Measurements from ENCODE around the gene PADI3. TPM values are rescaled to one million over a fixed set of nuclear protein-coding genes. Genes with fewer than 3 reads are reported as not detected.

Gene PADI3
- polyA plus RNA-seq, 1 donor (not counting 4 experiments of a cell fraction or from before 2014, with no cell fraction given) = 6.1 TPM

DNA sequence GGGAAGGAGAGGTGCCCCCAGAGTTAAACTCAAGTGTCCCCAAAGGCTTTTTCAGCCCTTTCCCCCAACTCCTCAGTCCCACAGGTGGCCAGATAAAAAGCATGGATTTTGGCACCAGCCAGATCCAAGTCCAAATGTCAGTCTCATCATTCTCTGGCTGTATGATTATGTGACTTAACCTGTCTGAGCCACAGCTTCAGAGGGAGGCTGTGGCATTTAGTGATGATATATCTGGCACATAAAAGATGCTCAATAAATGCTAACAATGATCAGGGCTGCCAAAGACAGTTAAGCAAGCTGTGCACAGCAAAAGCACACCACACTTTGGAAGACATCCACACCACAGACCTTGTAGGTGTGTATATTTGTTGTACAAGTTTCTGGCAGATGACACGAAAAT, 5.6 kb upstream of the PADI3 start:
- H3K4me1 ChIP-seq (ENCODE audit: control insufficient read depth, extremely low read depth, insufficient read depth, low read length) = peaks cover 20% of the 10 kb centered on the region
- FAIRE-seq = no peak
- H3K27ac ChIP-seq (ENCODE audit: control insufficient read depth, insufficient read depth, low read length) = no peak overlapping the region
- dilution Hi-C loops (cut with MboI; ENCODE audit: extremely low pct_ligation_motif_present, low sequenced_read_pairs) = no loop called here
- no peaks in the 10 kb centered on the region for H3K79me2 ChIP-seq (ENCODE audit: control insufficient read depth, insufficient read depth, low read length)
- no peak for DNase-seq (ENCODE audit: low read depth, low spot score)
- TF ChIP-seq, protein P1, sequence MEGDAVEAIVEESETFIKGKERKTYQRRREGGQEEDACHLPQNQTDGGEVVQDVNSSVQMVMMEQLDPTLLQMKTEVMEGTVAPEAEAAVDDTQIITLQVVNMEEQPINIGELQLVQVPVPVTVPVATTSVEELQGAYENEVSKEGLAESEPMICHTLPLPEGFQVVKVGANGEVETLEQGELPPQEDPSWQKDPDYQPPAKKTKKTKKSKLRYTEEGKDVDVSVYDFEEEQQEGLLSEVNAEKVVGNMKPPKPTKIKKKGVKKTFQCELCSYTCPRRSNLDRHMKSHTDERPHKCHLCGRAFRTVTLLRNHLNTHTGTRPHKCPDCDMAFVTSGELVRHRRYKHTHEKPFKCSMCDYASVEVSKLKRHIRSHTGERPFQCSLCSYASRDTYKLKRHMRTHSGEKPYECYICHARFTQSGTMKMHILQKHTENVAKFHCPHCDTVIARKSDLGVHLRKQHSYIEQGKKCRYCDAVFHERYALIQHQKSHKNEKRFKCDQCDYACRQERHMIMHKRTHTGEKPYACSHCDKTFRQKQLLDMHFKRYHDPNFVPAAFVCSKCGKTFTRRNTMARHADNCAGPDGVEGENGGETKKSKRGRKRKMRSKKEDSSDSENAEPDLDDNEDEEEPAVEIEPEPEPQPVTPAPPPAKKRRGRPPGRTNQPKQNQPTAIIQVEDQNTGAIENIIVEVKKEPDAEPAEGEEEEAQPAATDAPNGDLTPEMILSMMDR (optimal IDR thresholded peaks at IDR 0.05 in 1 of 3, IDR thresholded peaks at IDR 0.05 in 1 of 3, conservative IDR thresholded peaks at IDR 0.05 in 1 of 3; ENCODE audit: extremely low read depth in 1 of 3, insufficient read depth in 2 of 3, low read length in 3 of 3) = no peak
- no peak for TF ChIP-seq EZH2 (IDR thresholded peaks at IDR 0.05; ENCODE audit: low read length)
- no peaks in the 10 kb centered on the region for H3K36me3 ChIP-seq (ENCODE audit: control insufficient read depth in 2 of 2, extremely low read depth in 1 of 2, insufficient read depth in 2 of 2, low read length in 2 of 2)
- H3K4me2 ChIP-seq (ENCODE audit: control insufficient read depth, extremely low read depth, insufficient read depth, low read depth, low read length) = no peak overlapping the region
- no peak overlapping the region for H3K4me3 ChIP-seq (ENCODE audit: control insufficient read depth in 2 of 3, extremely low read depth in 1 of 3, insufficient read depth in 2 of 3, low read depth in 1 of 3, low read length in 3 of 3)
- no peaks in the 10 kb centered on the region for H3K9me1 ChIP-seq (ENCODE audit: control insufficient read depth, extremely low read depth, insufficient read depth, low read length)
- no peaks in the 10 kb centered on the region for H3K9me3 ChIP-seq (ENCODE audit: control insufficient read depth, low read depth, low read length)
- no peaks in the 10 kb centered on the region for H3K27me3 ChIP-seq (ENCODE audit: control insufficient read depth, extremely low read depth, insufficient read depth, low read length)
- no peaks in the 10 kb centered on the region for H4K20me1 ChIP-seq (ENCODE audit: control insufficient read depth, extremely low read depth, insufficient read depth, low read length)
- no peak overlapping the region for H2AFZ ChIP-seq (ENCODE audit: control insufficient read depth, low read length)
- H3K9ac ChIP-seq (ENCODE audit: control insufficient read depth, extremely low read depth, insufficient read depth, low read length) = no peak overlapping the region

DNA sequence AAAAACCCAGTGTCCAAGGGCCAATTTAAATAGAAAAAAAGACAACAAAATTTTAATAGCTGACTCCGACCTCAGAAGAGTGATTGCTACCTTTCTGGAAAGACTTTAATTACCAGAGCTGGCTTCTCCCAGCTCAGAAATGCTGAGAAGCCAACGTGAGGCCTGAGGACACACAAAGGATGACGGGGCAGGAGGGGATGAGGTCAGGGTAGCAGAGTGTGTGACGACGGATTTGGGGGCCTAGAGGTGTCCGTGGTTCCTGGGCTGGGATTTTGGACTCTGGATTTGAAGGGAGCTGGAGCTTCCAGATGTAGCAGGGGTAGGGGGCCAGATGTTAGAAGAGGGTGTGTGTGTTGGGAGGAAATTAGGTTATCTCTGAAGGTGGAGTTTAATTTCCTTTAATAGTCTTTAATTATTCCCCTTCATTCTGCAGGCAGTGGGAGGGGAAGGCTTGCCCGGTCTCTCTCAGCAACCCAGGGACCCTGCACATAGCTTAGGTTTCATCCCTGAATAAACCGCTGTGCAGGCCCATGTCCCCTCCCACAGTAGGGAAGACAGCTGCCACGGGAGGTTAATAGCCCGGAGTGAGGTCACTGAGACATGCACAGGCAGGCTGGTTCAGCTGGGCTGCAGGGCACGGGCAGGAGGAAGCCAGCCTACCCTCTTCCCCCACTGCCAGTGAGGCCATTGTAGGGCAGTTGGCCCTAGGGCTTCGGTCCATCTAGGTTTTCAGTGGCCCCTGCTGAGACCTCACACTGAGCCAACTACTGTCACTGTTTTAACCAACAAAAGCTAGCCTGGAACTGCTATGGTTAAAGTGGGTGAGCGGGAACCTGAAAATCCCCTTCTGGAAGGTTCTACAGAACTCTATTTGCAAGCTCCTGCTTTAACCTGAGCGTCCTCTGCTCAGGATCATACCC, 3.8 kb upstream of the PADI3 start:
- H3K4me3 ChIP-seq (ENCODE audit: control insufficient read depth in 2 of 3, extremely low read depth in 1 of 3, insufficient read depth in 2 of 3, low read depth in 1 of 3, low read length in 3 of 3) = no peak overlapping the region
- H3K4me1 ChIP-seq (ENCODE audit: control insufficient read depth, extremely low read depth, insufficient read depth, low read length) = peaks cover 34% of the 10 kb centered on the region
- H4K20me1 ChIP-seq (ENCODE audit: control insufficient read depth, extremely low read depth, insufficient read depth, low read length) = no peaks in the 10 kb centered on the region
- H3K36me3 ChIP-seq (ENCODE audit: control insufficient read depth in 2 of 2, extremely low read depth in 1 of 2, insufficient read depth in 2 of 2, low read length in 2 of 2) = no peaks in the 10 kb centered on the region
- FAIRE-seq (peak; percentile 72), DNase-seq (ENCODE audit: low read depth, low spot score) (no peak)
- TF ChIP-seq, protein P1 (optimal IDR thresholded peaks at IDR 0.05 in 1 of 3, IDR thresholded peaks at IDR 0.05 in 1 of 3, conservative IDR thresholded peaks at IDR 0.05 in 1 of 3; ENCODE audit: extremely low read depth in 1 of 3, insufficient read depth in 2 of 3, low read length in 3 of 3) = no peak
- no peak for TF ChIP-seq EZH2 (IDR thresholded peaks at IDR 0.05; ENCODE audit: low read length)
- no peak overlapping the region for H2AFZ ChIP-seq (ENCODE audit: control insufficient read depth, low read length)
- H3K27me3 ChIP-seq (ENCODE audit: control insufficient read depth, extremely low read depth, insufficient read depth, low read length) = no peaks in the 10 kb centered on the region
- no peaks in the 10 kb centered on the region for H3K9me3 ChIP-seq (ENCODE audit: control insufficient read depth, low read depth, low read length)
- H3K27ac ChIP-seq (ENCODE audit: control insufficient read depth, insufficient read depth, low read length) = no peak overlapping the region
- no peaks in the 10 kb centered on the region for H3K79me2 ChIP-seq (ENCODE audit: control insufficient read depth, insufficient read depth, low read length)
- dilution Hi-C loops (cut with MboI; ENCODE audit: extremely low pct_ligation_motif_present, low sequenced_read_pairs) = no loop called here
- H3K4me2 ChIP-seq (ENCODE audit: control insufficient read depth, extremely low read depth, insufficient read depth, low read depth, low read length) = peak overlapping the region; percentile 27
- H3K9me1 ChIP-seq (ENCODE audit: control insufficient read depth, extremely low read depth, insufficient read depth, low read length) = no peaks in the 10 kb centered on the region
- no peak overlapping the region for H3K9ac ChIP-seq (ENCODE audit: control insufficient read depth, extremely low read depth, insufficient read depth, low read length)
